K562 (cell line): ENCODE results near the gene UBXN1. TPM values are rescaled to one million over a fixed set of nuclear protein-coding genes. Genes with fewer than 3 reads are reported as not detected.
"Not testable (repeated sequence)": the region's sequence is repeated elsewhere in the genome, so short reads cannot be mapped to it uniquely, and the experiment has no call there.

Experiments
- ATAC-seq: fragments of 200-7000 bp; cut with Tn5 transposase; 3 replicates; pipeline ENCODE4 v1.9.1; 2020; ENCODE audit warnings: moderate library complexity
- BruUV-seq: library from RNA; stranded (reverse); fragments of 400-500 nt; replicated peaks from 2 replicates; lab custom pipeline; 2021; lab: Mats Ljungman, UMichigan
- CTCF ChIA-PET: fragments of 300-600 bp; formaldehyde crosslinking; extraction: SDS; loops from one replicate; lab custom pipeline; 2021; ENCODE audit warnings: low intra/inter-chr PET ratio; lab: Yijun Ruan, JAX
- POLR2A ChIA-PET: fragments of 300-600, 350-650 bp; sonication (Branson Sonifier 250); formaldehyde crosslinking; extraction: SDS; loops from one replicate; lab custom pipeline; 2021; ENCODE audit warnings: antibody characterized with exemption, inconsistent platforms; lab: Yijun Ruan, JAX
- DNase-seq, 4 experiments: peaks; one replicate each; pipeline versions ENCODE4 v3.0.0 to v3.0.0-alpha.2; 2011 to 2018; ENCODE audit warnings: low spot score in 3 of 4, mixed read lengths in 3 of 4; ENCODE audit errors: extremely low read depth in 1 of 4
- FAIRE-seq: peaks from 2 replicates; lab custom pipeline; 2011; peaks lifted over from hg19 to GRCh38; lab: Jason Lieb, UNC
- H2AFZ ChIP-seq: 2 replicates; pipeline ENCODE4 v1.6.0; 2011; ENCODE audit warnings: low read depth, low read length, control low read depth, inconsistent platforms
- H3K27ac ChIP-seq: fragments of 200-600 bp; 3 replicates; pipeline ENCODE4 v1.8.0; 2011; ENCODE audit warnings: low read depth, mild to moderate bottlenecking, control low read depth, inconsistent platforms, low read length, moderate library complexity, mixed read lengths; ENCODE audit errors: extremely low read depth
- H3K27me3 ChIP-seq, 2 experiments: fragments of 300-600 bp in 1 of 2; 2 replicates in 1 of 2; 3 replicates in 1 of 2; pipeline versions ENCODE4 v1.6.0 to v1.8.0; 2011; ENCODE audit warnings: inconsistent platforms in 2 of 2, low read length in 2 of 2, mild to moderate bottlenecking in 1 of 2, mixed read lengths in 1 of 2, moderate library complexity in 1 of 2; ENCODE audit not compliant: control insufficient read depth in 2 of 2, insufficient read depth in 2 of 2
- H3K36me3 ChIP-seq: fragments of 300-600 bp; 3 replicates; pipeline ENCODE4 v1.8.0; 2011; ENCODE audit warnings: mild to moderate bottlenecking, low read length, inconsistent platforms; ENCODE audit not compliant: control insufficient read depth, insufficient read depth
- H3K4me1 ChIP-seq, 2 experiments: fragments of 200-600 bp in 1 of 2; replicated peaks in 1 of 2; 2 replicates in 1 of 2; 3 replicates in 1 of 2; pipeline versions ENCODE4 v1.5.1 to v1.8.0; 2011; ENCODE audit warnings: inconsistent platforms in 2 of 2, low read length in 2 of 2, mild to moderate bottlenecking in 1 of 2, mixed read lengths in 1 of 2, moderate library complexity in 1 of 2; ENCODE audit not compliant: control insufficient read depth in 2 of 2, insufficient read depth in 2 of 2
- H3K4me2 ChIP-seq: 2 replicates; pipeline ENCODE4 v1.6.1; 2011; ENCODE audit warnings: low read length, control low read depth, inconsistent platforms, mixed read lengths; ENCODE audit not compliant: insufficient read depth
- H3K4me3 ChIP-seq: fragments of 200-600 bp; sonication (generic), shearing (Covaris generic); 2 replicates; pipeline ENCODE4 v1.5.1; 2016; ENCODE audit warnings: control low read depth, inconsistent platforms
- H3K79me2 ChIP-seq: fragments of 200-600 bp; 3 replicates; pipeline ENCODE4 v1.8.0; 2011; ENCODE audit warnings: low read length, inconsistent platforms; ENCODE audit not compliant: control insufficient read depth, insufficient read depth
- H3K9ac ChIP-seq, 2 experiments: 2 replicates each; pipeline versions ENCODE4 v1.6.0 to v1.6.1; 2011; ENCODE audit warnings: low read depth in 2 of 2, low read length in 2 of 2, control low read depth in 1 of 2, inconsistent platforms in 1 of 2, mild to moderate bottlenecking in 1 of 2, mixed read lengths in 1 of 2; ENCODE audit not compliant: insufficient read depth in 1 of 2
- H3K9me1 ChIP-seq: one replicate; pipeline ENCODE4 v1.6.0; 2011; ENCODE audit warnings: inconsistent platforms, mild to moderate bottlenecking, low read length, moderate library complexity; ENCODE audit not compliant: control insufficient read depth, insufficient read depth
- H3K9me3 ChIP-seq: replicated peaks from 2 replicates; pipeline ENCODE4 v1.5.1; 2011; ENCODE audit warnings: low read depth, low read length, inconsistent platforms; ENCODE audit not compliant: control insufficient read depth, insufficient read depth
- H4K20me1 ChIP-seq: replicated peaks from 2 replicates; pipeline ENCODE4 v1.6.1; 2011; ENCODE audit warnings: low read length, inconsistent platforms, mixed read lengths; ENCODE audit not compliant: control insufficient read depth, insufficient read depth
- ARID1B ChIP-seq: fragments of 450-650 bp; IDR thresholded peaks from 2 replicates; pipeline ENCODE4 v1.6.1; 2016; ENCODE audit warnings: antibody characterized with exemption, mild to moderate bottlenecking, inconsistent platforms
- FOXK1 ChIP-seq: sonication (generic); formaldehyde crosslinking; IDR thresholded peaks from 2 replicates; pipeline ENCODE4 v1.8.0; 2022; ENCODE audit warnings: missing genetic modification reagents, mild to moderate bottlenecking, borderline replicate concordance
- WGBS: fragments of 100-300 bp; shearing (Covaris generic); methylation state at CpG from one replicate; pipeline ENCODE4 v1.1.6; 2016; ENCODE audit warnings: low coverage, mixed read lengths; ENCODE audit not compliant: insufficient coverage; ENCODE audit errors: missing lambda C conversion rate; 5-methylcytosine and 5-hydroxymethylcytosine counted together
- in situ Hi-C: fragments of 300-500 bp; cut with MboI; formaldehyde crosslinking; loops from 4 replicates; pipeline ENCODE4 v1.15.0; 2018; ENCODE audit warnings: inconsistent platforms, mixed read lengths
- intact Hi-C: fragments of 100-400 bp; cut with micrococcal nuclease; formaldehyde crosslinking; loops from 2 replicates; pipeline ENCODE4 v1.14.2; 2022
- polyA plus RNA-seq, 8 experiments: library from polyadenylated mRNA; depleted of rRNA in 4 of 8; stranded (reverse) in 5 of 8; unstranded in 3 of 8; fragments of >200 nt; fragmentation: Nextera tagmentation in 2 of 8; fragmentation: Illumina TruSeq in 1 of 8; extraction: Ambion mirVana in 2 of 8; extraction: Trizol in 1 of 8; gene quantifications; 2 replicates each; pipeline versions ENCODE4 v1.2.1 to v1.2.3, GENCODE V29; 2011 to 2014; ENCODE audit warnings: inconsistent platforms in 1 of 8, missing spikeins in 1 of 8
- total RNA-seq, 7 experiments: library from RNA; depleted of rRNA in 6 of 7; stranded (reverse); fragments of >200 nt in 6 of 7; fragmentation: Illumina TruSeq in 2 of 7; extraction: Trizol in 2 of 7; gene quantifications; 2 replicates each; pipeline versions ENCODE4 v1.2.1 to v1.2.3, GENCODE V29; 2011 to 2021; ENCODE audit warnings: low replicate concordance in 1 of 7
- TF ChIP-seq, protein P1 (sequence below): sonication (generic); formaldehyde crosslinking; IDR thresholded peaks from 2 replicates; pipeline ENCODE4 v1.8.1; 2023; ENCODE audit warnings: mild to moderate bottlenecking, missing genetic modification reagents

Gene UBXN1
- total and polyA plus RNA-seq, 9 of the 15 experiments (the other 6 are each of a cell fraction or from before 2014, with no cell fraction given) = 4.8 to 263 (median 99.7) TPM

DNA sequence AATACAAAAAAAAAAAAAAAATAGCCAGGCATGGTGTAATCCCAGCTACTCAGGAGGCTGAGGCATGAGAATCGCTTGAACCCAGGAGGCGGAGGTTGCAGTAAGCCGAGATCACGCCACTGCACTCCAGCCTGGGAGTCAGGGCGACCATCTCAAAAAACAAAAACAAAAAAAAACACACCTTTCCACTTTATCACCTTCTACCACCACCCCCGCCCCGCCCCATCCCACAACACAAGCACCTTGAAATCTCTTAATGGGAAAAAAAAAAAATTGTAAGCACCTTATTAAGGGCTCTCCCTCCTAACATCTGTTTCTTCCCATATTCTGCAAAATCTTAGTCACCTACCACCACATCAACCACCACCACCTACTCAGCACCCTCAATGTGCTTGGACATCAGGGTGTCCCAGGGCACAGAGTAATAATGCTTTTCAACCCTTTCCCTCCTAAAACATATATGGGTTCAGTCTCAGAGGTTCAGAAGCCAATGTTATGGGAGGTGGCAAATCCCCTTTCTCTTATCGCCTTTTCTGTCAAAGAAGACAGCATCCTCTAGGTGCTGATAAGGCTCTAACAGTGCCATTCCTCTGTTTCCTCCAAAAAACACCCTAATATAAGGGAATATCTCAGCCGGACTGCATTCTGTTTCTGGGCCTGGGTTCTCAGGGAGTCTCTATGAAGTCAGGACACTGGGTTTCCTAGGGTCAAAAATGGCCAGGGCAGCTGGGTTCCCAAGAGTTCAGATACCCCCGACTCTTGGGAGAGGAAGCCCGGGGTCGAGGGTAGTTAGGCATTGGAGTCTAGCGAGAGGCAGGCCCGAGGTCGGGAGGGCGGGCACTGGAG, 26.5 kb downstream of the UBXN1 start (continued):
- TF ChIP-seq FOXK1 (0 out of 2 replicates have a peak, but pooled peaks have one; percentile 22), ARID1B (peak; percentile 40; the same call in 1 of the 2 replicates)

DNA sequence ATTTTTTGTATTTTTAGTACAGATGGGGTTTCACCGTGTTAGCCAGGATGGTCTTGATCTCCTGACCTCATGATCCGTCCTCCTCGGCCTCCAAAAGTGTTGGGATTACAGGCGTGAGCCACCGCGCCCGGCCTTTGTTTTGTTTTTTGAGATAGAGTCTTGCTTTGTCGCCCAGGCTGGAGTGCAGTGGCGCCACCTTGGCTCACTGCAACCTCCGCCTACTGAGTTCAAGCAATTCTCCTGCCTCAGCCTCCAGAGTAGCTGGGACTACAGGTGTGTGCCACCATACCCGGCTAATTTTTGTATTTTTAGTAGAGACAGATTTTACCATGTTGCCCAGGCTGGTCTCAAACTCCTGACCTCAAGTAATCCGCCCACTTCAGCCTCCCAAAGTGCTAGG, 28.6 kb downstream of the UBXN1 start:
- H2AFZ ChIP-seq, H3K9ac ChIP-seq, DNase-seq, H3K9me3 ChIP-seq, ATAC-seq, BruUV-seq, in situ Hi-C loops, H3K4me2 ChIP-seq, H3K27ac ChIP-seq, FAIRE-seq, CTCF ChIA-PET, intact Hi-C loops, H3K4me3 ChIP-seq, H3K9me1 ChIP-seq, H3K27me3 ChIP-seq: not testable (repeated sequence)
- H3K36me3 ChIP-seq = peaks cover 46% of the 10 kb centered on the region; the same call in 2 of the 3 replicates
- peaks cover 20% of the 10 kb centered on the region for H4K20me1 ChIP-seq
- WGBS = 81% methylated on average over 12 of the region's 12 CpGs
- TF ChIP-seq, protein P1, sequence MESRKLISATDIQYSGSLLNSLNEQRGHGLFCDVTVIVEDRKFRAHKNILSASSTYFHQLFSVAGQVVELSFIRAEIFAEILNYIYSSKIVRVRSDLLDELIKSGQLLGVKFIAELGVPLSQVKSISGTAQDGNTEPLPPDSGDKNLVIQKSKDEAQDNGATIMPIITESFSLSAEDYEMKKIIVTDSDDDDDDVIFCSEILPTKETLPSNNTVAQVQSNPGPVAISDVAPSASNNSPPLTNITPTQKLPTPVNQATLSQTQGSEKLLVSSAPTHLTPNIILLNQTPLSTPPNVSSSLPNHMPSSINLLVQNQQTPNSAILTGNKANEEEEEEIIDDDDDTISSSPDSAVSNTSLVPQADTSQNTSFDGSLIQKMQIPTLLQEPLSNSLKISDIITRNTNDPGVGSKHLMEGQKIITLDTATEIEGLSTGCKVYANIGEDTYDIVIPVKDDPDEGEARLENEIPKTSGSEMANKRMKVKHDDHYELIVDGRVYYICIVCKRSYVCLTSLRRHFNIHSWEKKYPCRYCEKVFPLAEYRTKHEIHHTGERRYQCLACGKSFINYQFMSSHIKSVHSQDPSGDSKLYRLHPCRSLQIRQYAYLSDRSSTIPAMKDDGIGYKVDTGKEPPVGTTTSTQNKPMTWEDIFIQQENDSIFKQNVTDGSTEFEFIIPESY (CRISPR knock-in tag) = peak; percentile 39; the same call in 1 of the 2 replicates
- POLR2A ChIA-PET = interaction anchor here (1.0 to 1.6 kb wide), 2 partner anchors 14 to 16 kb away, joined by 3 to 8 read pairs; partner anchors contain the start of genes C11orf98 and CSKMT
- peaks cover 46% of the 10 kb centered on the region for H3K79me2 ChIP-seq
- H3K4me1 ChIP-seq = peaks cover 15 to 48% of the 10 kb centered on the region in 2 experiments
